ENCODE data around the gene EDDM3A.

GRCh38 chr14:20781803-20782202 lies 36.1 kb downstream of the EDDM3A start:
- TF ChIP-seq CTCF (IDR thresholded peaks at IDR 0.05) (no peak), POLR2A (IDR thresholded peaks at IDR 0.05) (no peak)
